Erythroblast (primary cell): ENCODE measurements around the gene HOXA13.
A peak's percentile ranks its signal among the peaks of the same experiment; 100 is the strongest.

Experiments
- DNase-seq, 2 experiments: peaks; one replicate each; lab custom pipeline; 2025; lab: John Stamatoyannopoulos, UW
- GATA1 ChIP-seq: IDR thresholded peaks from 2 replicates; pipeline ENCODE4 v1.6.1; 2011; ENCODE audit warnings: low read depth, mild to moderate bottlenecking, control low read depth, low read length, moderate library complexity
- POLR2A ChIP-seq: IDR thresholded peaks from 2 replicates; pipeline ENCODE4 v1.6.1; 2011; ENCODE audit warnings: mild to moderate bottlenecking, low read length

HOXA13 gene

GRCh38 chr7:27173956-27174873 lies 25.7 kb downstream of the HOXA13 start, which contains the start of gene HOXA10:
Gene HOXA10 (minus strand): TSS chr7:27174320. CDS start chr7:27174306, 14 bp downstream.
- TF ChIP-seq POLR2A: no peak
- TF ChIP-seq GATA1: no peak
- DNase-seq: no peak

DNA sequence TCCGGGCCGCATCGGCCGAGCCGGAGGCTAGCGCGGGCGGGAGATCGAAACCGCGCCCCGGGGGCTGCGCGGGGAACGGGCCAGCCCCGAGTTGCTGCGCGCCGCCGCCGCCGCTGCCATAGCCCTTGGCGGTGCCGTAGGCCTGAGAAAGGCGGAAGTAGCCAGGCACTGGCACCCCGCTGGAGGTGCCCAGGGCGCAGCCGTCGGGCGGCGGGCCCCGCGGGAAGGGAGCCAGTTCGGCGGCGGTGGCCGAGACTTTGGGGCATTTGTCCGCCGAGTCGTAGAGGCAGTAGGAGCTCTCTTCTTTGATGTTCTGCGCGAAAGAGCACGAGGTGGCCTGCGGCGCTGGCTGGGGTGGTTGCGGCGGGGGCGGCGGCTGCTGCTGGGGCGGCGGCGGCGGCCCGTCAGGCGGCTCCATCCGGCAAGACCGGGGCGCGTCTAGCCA lies 26.4 kb downstream of the HOXA13 start:
- DNase-seq: no peak
- TF ChIP-seq POLR2A: no peak
- no peak for TF ChIP-seq GATA1

DNA sequence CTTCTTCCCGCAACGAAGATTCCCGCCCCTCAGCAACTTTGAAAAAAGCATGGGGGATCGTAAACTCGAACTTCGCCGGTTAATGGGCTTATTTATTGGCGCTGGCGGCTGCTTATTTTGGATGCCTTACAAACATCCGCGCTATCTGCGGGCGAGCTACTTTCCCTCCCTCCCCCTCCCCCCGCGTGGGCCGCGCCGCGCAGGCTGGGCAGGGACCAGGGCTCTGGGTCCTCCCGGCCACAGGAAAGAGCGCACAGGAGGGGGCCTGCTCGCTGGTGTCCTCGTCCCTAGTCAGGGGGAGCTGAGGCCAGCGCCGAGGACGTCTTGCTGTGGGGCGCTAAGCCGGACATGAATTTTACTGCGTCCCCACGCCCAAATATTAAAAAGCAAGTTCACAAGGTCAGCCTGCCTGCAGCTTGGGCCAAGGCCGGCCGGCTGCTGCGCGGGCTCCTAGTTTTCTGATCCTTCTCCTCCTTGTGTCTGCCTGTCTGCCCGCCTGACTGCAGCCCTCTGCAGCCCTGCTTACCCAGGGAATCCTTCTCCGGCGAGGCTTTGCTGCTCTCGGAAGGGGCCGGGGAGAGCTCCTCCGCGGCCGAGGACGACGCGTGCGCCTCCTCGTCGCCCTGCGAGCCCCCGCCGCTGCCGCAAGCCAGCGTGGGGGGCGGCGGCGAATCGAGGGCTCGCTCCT lies 26.9 kb downstream of the HOXA13 start:
- TF ChIP-seq GATA1: no peak
- TF ChIP-seq POLR2A: no peak
- DNase-seq: no peak

GRCh38 chr7:27172315-27172774 lies 27.5 kb downstream of the HOXA13 start:
- TF ChIP-seq GATA1: no peak
- no peak for DNase-seq

GRCh38 chr7:27171637-27172314 lies 28.1 kb downstream of the HOXA13 start:
- DNase-seq: no peak
- no peak for TF ChIP-seq GATA1
- no peak for TF ChIP-seq POLR2A

- no peak for DNase-seq
These were observed 28.6 kb downstream of the HOXA13 start for GRCh38 chr7:27171325-27171636.

GRCh38 chr7:27170426-27171324 lies 29.2 kb downstream of the HOXA13 start:
- no peak for DNase-seq
- TF ChIP-seq GATA1: no peak
- TF ChIP-seq POLR2A: no peak

More at GRCh38 chr7:27171325-27171636, 28.6 kb downstream of the HOXA13 start:
- TF ChIP-seq POLR2A (no peak), GATA1 (no peak)

DNA sequence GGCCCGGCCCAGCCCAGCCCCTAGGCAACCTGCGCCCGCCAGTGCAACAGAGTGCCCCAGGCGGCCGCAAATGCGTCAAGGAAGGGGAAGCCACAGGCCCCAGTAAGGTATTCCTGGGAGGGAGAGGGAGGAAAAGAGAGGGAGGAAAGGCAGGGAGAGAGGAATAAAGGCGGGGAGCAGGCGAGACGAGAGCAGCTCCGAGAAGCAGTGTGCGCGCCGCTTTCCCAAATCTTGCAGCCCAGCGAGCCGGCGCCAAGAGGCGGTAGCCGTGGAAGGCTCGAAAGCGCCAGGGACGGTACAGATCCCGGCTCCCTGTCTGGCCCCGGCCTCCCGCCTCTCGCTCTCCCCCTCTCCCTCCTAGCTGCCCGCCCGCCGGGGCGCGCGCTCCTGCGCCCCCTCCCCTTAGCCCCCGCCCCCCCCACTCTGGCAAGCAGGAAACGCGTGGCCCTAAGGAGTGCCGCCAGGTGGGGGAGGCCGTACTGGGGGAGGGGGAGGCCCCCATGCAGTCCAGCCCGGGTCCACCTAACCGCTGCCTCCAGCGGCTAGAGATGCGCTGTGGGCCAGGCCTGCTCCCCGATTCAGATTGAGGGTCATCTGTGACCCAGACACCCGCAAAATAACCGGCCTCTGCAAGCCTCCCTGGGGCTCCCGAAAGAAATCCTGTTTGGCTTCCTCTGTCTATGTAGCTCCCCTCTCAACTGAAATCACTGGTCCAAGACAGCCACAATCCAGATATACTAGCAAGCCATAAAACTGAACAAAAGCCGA lies 30.0 kb downstream of the HOXA13 start:
- no peak for DNase-seq
- TF ChIP-seq GATA1 (no peak), POLR2A (no peak)

GRCh38 chr7:27168265-27168947 lies 31.5 kb downstream of the HOXA13 start:
- peak; percentile 35 to 48 for DNase-seq
- TF ChIP-seq POLR2A (no peak), GATA1 (no peak)

DNA sequence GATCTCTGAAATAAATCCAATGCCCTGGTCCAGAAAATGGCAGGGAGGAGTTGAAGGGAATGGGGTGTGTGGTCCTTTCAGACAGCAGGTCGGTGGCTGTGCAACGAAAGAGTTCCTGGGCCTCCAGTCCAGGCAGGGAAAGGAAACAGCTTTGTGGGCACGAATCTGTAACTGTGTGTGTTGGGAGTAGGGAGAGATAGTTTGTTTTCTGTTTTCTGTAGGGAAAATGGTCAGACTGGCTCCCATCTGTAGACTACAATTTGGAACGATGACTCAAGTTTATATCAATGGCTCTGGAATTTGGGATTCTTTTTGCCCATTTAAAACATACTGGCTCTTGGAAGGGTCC lies 32.0 kb downstream of the HOXA13 start:
- TF ChIP-seq GATA1: no peak
- no peak for TF ChIP-seq POLR2A

More for the DNA sequence above, 32.0 kb downstream of the HOXA13 start:
- DNase-seq: no peak
